Spleen (tissue), 7 donors: Measurements from ENCODE around the gene ASZ1.

Experiments
- CTCF ChIP-seq, 11 experiments: fragments of 200-600 bp in 7 of 11; fragments of 450-650 bp in 4 of 11; sonication (generic) in 4 of 11; IDR thresholded peaks in 8 of 11; conservative IDR thresholded peaks in 3 of 11; 1 replicate in 7 of 11; 2 replicates in 4 of 11; pipeline versions ENCODE4 v1.4.0 to v1.8.0; 2016 to 2021; ENCODE audit warnings: antibody characterized with exemption in 11 of 11, inconsistent platforms in 4 of 11, mild to moderate bottlenecking in 1 of 11
- POLR2A ChIP-seq, 3 donors: fragments of 450-650 bp; IDR thresholded peaks; one replicate each; pipeline ENCODE4 v1.5.1; 2017; ENCODE audit warnings: antibody characterized with exemption in 3 of 3, mild to moderate bottlenecking in 1 of 3
- donor health status: DM: no; HTN: no; CAD: no; lungs with moderate emphysema.
- donor health status: DM: no; HTN: no; CAD: no.
- donor health status: DM: no; HTN: no; CAD: no.

- no peak for TF ChIP-seq CTCF (IDR thresholded peaks at IDR 0.05 in 8 of 11, conservative IDR thresholded peaks at IDR 0.05 in 3 of 11)
- TF ChIP-seq POLR2A (IDR thresholded peaks at IDR 0.05) = no peak
These were observed 19.0 kb upstream of the ASZ1 start for GRCh38 chr7:117446220-117446815.
